Endothelial cell of umbilical vein (primary cell): ENCODE results near the gene CCR7.

Experiments
- EZH2 ChIP-seq: IDR thresholded peaks from 2 replicates; pipeline ENCODE4 v1.6.1; 2012; ENCODE audit warnings: borderline replicate concordance, low read depth, mild to moderate bottlenecking, moderate library complexity, low read length, inconsistent platforms; ENCODE audit not compliant: severe bottlenecking
- JUN ChIP-seq: IDR thresholded peaks from 2 replicates; pipeline ENCODE4 v1.6.1; 2011; ENCODE audit warnings: borderline replicate concordance, low read depth; ENCODE audit not compliant: insufficient read length, insufficient read depth
- POLR2A ChIP-seq: IDR thresholded peaks from 2 replicates; pipeline ENCODE4 v1.6.1; 2012; ENCODE audit warnings: low read depth, mild to moderate bottlenecking, control low read depth, low read length
- POLR2AphosphoS5 ChIP-seq: IDR thresholded peaks from 2 replicates; pipeline ENCODE4 v1.6.1; 2012; ENCODE audit warnings: low read depth, mild to moderate bottlenecking, control low read depth, low read length, moderate library complexity; ENCODE audit not compliant: insufficient read depth
- TF ChIP-seq, protein P1 (sequence below), 2 donors: IDR thresholded peaks; 1 replicate in 1 of 2; 2 replicates in 1 of 2; pipeline ENCODE4 v1.5.1; 2011; ENCODE audit warnings: low read length in 2 of 2, mild to moderate bottlenecking in 2 of 2, moderate library complexity in 2 of 2, control low read depth in 1 of 2, inconsistent platforms in 1 of 2, low read depth in 1 of 2; ENCODE audit not compliant: insufficient read depth in 1 of 2; ENCODE audit errors: extremely low read depth in 1 of 2
- TF ChIP-seq, protein P2 (sequence below): IDR thresholded peaks from 2 replicates; pipeline ENCODE4 v1.6.1; 2011; ENCODE audit not compliant: insufficient read depth, insufficient read length

DNA sequence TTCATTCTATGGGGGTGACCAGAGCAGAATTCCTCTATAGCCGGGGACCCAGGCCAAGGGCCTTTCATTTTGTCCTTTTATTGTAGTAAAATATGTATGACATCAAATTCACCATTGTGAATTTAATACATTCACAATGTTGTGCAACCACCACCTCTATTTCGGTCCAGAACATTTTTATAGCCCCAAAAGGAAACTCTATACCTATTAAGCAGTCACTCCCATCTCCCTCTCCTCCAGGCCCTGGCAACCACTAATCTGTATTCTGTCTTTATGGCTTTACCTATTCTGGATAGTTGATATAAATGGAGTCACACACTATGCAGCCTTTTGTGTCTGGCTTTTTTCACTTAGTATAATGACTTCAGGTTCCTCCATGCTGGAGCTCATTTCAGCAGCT lies 54.1 kb downstream of the CCR7 start:
- TF ChIP-seq, protein P1, sequence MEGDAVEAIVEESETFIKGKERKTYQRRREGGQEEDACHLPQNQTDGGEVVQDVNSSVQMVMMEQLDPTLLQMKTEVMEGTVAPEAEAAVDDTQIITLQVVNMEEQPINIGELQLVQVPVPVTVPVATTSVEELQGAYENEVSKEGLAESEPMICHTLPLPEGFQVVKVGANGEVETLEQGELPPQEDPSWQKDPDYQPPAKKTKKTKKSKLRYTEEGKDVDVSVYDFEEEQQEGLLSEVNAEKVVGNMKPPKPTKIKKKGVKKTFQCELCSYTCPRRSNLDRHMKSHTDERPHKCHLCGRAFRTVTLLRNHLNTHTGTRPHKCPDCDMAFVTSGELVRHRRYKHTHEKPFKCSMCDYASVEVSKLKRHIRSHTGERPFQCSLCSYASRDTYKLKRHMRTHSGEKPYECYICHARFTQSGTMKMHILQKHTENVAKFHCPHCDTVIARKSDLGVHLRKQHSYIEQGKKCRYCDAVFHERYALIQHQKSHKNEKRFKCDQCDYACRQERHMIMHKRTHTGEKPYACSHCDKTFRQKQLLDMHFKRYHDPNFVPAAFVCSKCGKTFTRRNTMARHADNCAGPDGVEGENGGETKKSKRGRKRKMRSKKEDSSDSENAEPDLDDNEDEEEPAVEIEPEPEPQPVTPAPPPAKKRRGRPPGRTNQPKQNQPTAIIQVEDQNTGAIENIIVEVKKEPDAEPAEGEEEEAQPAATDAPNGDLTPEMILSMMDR (IDR thresholded peaks at IDR 0.05; ENCODE audit: extremely low read depth in 1 of 2, insufficient read depth in 1 of 2, low read depth in 1 of 2, low read length in 2 of 2), result no peak
- TF ChIP-seq JUN (no peak), POLR2AphosphoS5 (no peak), POLR2A (no peak), EZH2 (no peak)
- TF ChIP-seq, protein P2, sequence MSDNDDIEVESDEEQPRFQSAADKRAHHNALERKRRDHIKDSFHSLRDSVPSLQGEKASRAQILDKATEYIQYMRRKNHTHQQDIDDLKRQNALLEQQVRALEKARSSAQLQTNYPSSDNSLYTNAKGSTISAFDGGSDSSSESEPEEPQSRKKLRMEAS, result no peak
